NAMALWA (cell line): Measurements from ENCODE around the gene FRMPD2.
"Not testable (repeated sequence)": the region's sequence is repeated elsewhere in the genome, so short reads cannot be mapped to it uniquely, and the experiment has no call there.

Experiments
- DNase-seq: peaks from one replicate; pipeline ENCODE4 v3.0.0-alpha.2; 2015; ENCODE audit warnings: low spot score

Gene FRMPD2

DNA sequence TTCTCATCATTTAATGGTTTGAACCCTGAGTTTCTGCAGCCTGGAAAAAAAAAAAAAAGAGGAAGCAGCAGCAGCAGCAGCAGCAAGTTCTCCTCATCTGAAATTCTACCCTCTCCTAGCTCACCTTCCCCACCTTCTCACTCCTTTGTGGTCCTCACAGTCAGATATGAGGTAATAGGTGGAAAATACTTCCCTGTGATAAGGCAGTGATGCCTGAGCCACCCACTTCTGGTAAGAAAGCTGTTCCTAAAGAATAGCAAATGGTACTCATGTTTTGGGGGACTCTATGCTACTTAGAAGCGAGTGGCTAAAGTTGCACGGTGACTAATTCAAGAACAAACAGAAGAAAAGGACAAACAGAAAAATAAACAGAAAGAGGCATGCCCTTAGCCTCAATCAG lies 148.2 kb downstream of the FRMPD2 start:
- not testable (repeated sequence) for DNase-seq

DNA sequence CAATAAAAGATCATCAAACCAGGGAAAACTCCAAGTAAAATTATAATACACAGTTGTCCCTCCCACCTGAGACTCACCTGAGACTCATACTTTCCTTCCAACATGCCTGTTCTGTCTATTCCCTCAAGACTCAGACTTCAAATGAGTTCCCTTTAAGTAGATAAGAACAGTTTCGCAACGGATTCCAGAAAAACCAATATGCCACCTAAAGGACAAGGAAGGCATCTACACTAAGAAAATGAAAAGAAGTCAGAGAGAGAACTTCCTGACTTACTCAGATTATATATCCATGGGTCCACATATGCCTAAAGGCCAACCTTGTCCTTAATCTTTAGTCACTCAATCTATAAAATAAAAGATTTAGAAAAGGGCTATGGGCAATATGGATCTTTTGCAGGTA lies 148.9 kb downstream of the FRMPD2 start:
- DNase-seq, result not testable (repeated sequence)

DNA sequence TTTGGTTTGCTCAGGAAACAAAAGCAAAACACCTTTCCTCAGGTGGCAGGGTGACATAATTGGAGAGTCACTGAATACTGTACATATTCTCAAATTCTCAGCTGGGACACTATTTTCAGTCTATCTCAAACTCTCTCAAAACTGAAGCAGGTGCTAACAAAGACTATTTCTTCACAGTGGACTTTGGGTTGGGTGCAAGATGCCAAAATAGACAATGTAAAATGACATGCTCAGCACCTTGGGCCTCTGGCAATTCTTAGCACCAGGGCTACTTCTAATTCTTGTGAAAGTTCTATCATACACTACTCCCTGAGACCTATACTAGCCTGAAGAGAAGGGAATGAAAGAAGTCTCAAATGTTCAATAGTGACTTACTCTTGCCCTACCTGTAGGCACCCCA lies 151.9 kb downstream of the FRMPD2 start:
- not testable (repeated sequence) for DNase-seq

DNA sequence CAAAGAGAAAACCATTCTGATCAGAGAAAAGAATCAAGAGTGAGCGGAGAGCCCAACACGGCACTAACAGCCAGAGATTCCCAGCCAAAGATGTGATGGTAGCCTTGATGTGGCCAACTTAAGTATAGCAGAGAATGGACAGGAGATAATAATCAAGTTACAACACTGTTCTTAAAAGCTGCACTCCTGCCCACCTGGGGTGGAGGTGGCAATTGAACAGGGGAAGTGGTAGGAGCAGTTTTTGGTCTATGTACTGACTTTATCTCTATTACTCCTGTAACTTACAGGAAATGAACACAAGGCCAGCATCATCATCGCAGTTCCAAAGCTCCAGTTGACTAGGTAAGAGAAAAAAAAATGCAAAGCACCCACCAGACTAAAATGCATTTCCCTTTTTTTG lies 164.2 kb downstream of the FRMPD2 start:
- not testable (repeated sequence) for DNase-seq
